GM12892 (cell line): ENCODE measurements around the gene CD209.

Experiments used
- POLR2A ChIP-seq: IDR thresholded peaks from 2 replicates; pipeline ENCODE4 v1.6.1; 2011; ENCODE audit warnings: low read depth, low read length, control low read depth
- POLR2AphosphoS5 ChIP-seq: IDR thresholded peaks from 2 replicates; pipeline ENCODE4 v1.6.1; 2011; ENCODE audit warnings: low read depth, low read length, control low read depth
- TAF1 ChIP-seq: IDR thresholded peaks from 2 replicates; pipeline ENCODE4 v1.6.1; 2011; ENCODE audit warnings: low read depth, mild to moderate bottlenecking, control low read depth, low read length, borderline replicate concordance

GRCh38 chr19:7757358-7757757, 10.0 kb upstream of the CD209 start:
- TF ChIP-seq POLR2A (no peak), TAF1 (no peak), POLR2AphosphoS5 (no peak)
